GM21381 (cell line): ENCODE results near the gene DNAJC1.
A peak's percentile ranks its signal among the peaks of the same experiment; 100 is the strongest.
"Not testable (repeated sequence)": the region's sequence is repeated elsewhere in the genome, so short reads cannot be mapped to it uniquely, and the experiment has no call there.

ENCODE experiments used
- ATAC-seq: cut with Tn5 transposase; IDR thresholded peaks from one replicate; pipeline ENCODE4 v1.9.1; 2021; ENCODE audit warnings: mild to moderate bottlenecking, moderate library complexity; ENCODE audit not compliant: unreplicated experiment

Gene DNAJC1

GRCh38 chr10:21733710-21734109 is 269.8 kb downstream of the DNAJC1 start:
- ATAC-seq = no peak

GRCh38 chr10:21732067-21732772 is 271.3 kb downstream of the DNAJC1 start:
- no peak for ATAC-seq

- ATAC-seq = no peak
Observed at GRCh38 chr10:21728618-21729017, 274.9 kb downstream of the DNAJC1 start.

GRCh38 chr10:21727452-21728168 is 275.9 kb downstream of the DNAJC1 start:
- no peak for ATAC-seq

- ATAC-seq = no peak
Observed at GRCh38 chr10:21726601-21727225, 276.8 kb downstream of the DNAJC1 start.

- ATAC-seq = peak; percentile 94
Observed at GRCh38 chr10:21724687-21725367, 278.7 kb downstream of the DNAJC1 start.

- ATAC-seq = no peak
Observed at GRCh38 chr10:21724020-21724589, 279.4 kb downstream of the DNAJC1 start.

- ATAC-seq = no peak
Observed at GRCh38 chr10:21722209-21722608, 281.3 kb downstream of the DNAJC1 start.

GRCh38 chr10:21721000-21721665 is 282.4 kb downstream of the DNAJC1 start:
- ATAC-seq = no peak

GRCh38 chr10:21720090-21720489 is 283.4 kb downstream of the DNAJC1 start:
- ATAC-seq = no peak

- ATAC-seq = no peak
Observed at GRCh38 chr10:21719502-21719901, 284.0 kb downstream of the DNAJC1 start.

GRCh38 chr10:21717437-21718054 is 286.0 kb downstream of the DNAJC1 start:
- not testable (repeated sequence) for ATAC-seq

GRCh38 chr10:21715531-21716195 is 287.9 kb downstream of the DNAJC1 start:
- ATAC-seq = no peak

- ATAC-seq = no peak
Observed at GRCh38 chr10:21712975-21713374, 290.6 kb downstream of the DNAJC1 start.

GRCh38 chr10:21707498-21707897 is 296.0 kb downstream of the DNAJC1 start:
- no peak for ATAC-seq
